GM21786 (cell line): Measurements from ENCODE around the gene HAND2.

Experiments used
- ATAC-seq: cut with Tn5 transposase; IDR thresholded peaks from one replicate; pipeline ENCODE4 v1.9.1; 2021; ENCODE audit not compliant: unreplicated experiment

HAND2 gene

DNA sequence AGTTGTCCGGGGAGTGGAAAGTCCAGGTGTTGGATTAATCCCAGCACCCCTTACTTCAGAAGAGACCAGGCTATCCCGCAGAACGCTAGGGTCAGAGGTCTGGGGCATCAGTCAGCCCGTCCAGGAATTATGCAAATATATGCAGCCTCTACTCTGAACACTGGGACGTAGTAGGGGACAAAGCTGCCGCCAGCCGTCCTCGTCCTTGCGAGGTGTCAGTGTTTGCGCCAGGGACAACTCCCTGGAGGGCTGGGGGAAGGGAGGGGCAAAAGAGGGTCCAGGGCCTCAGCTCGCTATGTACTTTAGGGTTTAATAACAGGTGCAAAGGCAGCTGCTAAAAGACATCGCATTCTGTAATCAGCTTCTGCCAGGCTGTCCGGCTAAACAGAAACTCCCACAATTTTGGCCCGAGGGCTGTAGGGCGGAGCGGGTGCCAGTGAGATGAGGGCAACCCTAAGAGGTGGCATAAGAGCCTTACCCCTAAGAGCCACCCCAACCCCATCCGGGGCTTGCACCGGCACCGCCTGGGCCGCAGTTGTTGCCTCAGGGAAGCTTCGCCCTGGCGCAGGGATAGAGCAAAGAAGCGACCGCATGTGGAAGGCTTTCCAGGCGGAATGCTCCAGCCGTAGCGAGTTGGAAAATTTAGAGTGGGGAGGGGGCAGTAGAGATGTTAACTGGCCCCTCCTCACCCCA, 8.4 kb downstream of the HAND2 start:
- ATAC-seq: no peak

DNA sequence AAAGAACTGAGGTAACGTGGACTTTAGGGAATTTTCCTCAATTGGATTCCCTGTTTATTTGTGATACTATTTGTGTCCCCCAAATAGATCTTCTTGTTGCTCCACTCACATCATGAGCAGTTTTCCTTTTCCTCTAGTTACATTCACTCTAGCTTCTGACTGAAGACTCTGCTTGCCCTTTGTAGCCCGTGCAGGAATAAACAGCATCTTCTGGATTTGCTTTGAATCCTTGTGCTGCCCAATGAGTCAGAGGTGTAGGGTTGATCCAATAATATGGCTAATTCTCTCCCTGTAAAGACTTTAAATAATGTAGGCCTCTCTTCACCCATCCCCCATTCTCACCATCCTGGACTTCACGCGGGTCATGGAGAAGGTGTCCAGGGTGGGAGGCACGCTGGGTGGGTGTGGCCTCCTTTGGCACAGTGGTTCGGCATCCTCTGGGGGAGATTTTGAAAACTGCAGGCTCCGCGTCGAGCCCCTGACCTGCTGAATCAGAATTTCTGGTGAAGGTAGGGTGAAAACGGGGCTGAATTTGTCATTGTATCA, 9.0 kb downstream of the HAND2 start:
- no peak for ATAC-seq

DNA sequence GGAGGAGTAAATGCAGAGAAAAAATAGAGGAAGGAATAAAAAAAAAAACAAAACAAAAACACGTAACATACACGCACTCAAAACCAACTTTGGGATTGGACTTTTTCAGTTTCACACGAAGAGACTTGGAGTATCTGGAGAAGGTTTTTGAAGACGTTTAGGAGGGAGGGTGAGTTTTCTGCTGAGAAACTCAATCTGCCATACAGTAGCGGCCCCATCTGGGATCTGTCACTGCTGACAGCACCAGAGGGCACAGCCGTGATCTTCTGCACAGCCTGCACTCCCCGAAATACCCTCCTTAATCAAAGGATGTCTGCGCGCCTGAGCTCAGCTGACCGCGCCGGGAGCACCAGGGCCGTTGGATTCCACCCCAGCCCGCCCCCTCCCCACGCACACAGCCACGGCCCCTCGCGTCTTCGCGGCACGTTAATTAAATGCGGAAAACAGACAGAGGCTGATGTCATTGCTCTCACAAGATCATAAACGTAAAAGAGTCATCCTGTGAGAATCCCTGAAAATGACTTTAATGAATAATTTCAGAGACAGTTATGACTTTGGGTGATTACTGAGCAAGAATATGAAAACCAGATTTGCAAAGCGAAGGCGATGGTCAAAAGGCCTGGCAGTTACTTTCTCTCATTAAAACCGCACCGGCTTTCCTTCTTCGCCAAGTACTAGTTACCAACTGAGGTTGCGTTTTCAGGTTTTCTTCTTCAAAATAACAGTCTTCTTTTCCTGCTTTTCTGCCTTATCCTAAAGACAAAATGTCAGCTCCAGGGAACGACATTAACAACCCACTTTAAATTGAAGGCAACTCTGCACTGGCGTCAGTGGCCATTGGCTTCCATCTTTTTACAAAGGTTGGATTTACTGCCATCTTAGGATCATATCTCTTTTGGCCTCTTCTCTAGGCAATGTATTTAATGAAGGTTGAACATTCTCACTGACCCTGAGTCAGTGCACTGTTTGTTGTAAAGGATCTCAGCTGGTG, 10.6 kb downstream of the HAND2 start:
- no peak for ATAC-seq

DNA sequence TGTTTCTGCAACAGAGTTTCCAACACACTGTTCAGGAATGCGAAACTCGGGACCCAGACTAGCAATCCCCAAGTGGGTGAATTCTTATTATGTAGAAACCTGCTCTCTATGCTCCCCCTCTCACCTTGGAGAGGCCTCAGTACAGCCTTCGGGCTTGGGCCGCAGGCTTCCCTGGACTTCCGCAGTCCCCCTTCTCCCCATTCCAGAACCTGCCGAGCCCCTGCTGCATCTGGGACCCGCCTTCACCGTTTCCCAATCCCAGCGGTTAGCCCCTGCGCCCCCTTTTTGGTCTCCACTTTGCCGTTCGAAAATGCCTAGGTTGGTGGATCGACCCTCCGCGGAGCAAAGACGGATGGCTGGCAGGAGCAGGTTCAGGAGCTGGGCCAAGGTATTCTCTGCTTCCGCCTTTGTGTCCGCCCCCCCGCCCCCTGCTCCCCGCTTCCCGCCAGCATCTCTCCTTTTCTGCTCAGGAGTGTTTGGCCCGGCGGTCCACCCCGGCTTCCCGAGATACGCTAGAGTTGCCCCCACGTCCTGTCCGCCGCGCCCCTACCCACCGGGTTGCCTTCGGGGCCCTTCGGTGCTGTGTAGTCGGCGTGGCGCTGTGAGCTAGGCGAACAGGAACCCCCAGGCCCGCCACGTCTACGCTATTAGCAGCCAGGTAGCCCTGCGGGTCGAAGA, 11.5 kb downstream of the HAND2 start:
- ATAC-seq: no peak

DNA sequence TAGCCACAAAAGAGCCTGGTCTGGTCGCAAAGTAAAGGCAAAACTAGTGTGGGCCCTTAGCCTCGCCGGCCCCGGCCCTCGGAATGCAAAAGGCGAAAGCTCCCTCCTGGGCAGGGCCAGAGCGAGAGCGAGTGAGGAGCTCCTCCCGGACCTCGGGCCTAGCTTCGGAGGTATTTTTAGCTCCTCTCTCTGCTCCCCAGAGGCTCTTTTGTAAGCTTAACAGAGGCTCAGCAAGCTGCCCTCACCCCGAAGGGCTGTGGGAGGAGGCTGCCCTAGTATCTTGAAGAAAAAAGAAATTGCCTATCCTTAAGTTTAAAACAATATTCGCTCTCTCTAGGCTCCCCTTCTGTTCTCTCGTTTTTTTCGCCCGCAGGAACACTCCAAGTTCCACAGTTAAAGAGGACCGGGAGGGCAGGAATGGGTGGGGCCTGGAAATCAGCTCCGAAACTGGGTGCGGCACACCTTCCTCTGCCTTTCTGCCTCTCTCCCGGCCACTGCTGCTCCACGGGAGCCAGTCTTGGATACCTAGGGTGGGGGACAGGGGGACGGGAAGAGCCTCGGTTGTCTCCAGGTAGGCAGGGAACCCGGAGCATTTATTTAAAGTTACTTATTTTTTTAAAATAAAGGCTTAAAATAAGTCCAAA, 12.1 kb downstream of the HAND2 start:
- no peak for ATAC-seq

DNA sequence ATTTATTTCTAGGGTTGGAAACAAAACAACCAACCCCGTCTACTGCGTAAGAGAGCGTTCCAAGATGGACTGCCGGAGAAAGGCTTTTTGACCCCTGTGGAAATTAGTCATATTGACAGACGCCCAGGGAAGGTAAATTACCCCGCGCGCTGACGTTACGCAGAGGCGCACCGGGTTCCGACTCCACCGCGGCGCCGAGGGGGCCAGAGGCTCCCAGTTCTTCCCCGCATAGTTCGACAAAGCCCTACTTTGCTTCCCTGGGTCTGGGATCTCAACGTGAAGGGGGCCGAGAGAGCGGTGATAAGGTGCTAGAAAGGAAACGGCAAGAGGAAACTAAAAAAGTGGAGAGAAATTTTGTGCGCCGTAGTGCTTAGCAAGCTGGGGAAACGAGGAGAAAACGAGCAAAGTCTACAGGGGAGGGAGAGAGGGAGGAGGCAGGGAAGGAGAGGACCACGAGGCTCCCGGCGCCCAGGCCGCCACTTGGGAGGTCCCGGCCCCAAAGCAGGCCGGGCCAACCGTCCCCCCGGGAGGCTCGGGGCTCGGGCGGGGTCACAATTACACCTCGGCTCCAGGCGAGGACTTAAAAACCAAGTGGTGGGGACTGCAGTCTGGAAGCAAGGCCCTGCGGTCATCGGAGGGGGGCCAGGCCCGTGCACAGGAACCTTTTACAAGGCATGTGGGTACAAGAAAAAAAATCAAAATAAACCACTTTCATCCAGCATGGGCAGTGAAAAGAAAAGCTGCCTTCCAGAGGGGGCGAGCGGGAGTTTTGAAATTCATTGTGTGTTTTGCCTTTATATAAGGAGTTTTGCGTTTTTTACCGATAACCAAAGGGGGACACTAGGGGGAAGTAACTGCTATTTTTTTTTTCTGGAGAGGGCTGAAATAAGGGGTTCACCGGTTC, 13.2 kb downstream of the HAND2 start:
- no peak for ATAC-seq

DNA sequence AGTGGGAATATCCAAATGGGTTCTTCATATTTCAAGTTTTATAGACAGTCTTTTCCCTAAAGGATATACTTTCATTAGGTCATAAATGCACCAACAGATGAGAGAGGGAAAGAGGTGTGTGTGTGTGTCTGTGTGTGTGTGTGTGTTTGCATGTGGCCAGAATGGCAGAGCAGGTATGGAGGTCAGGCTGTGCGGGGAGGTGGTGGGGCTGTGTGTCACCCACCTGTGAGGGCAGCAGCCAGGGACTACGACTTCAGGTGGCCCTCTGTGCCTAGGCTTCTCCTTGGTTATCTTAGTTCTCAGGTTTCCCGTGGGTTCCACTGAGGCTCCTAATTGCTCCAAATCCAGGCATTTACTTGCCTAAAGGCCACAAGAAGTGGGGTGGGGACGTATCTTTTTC, 14.6 kb downstream of the HAND2 start:
- no peak for ATAC-seq

DNA sequence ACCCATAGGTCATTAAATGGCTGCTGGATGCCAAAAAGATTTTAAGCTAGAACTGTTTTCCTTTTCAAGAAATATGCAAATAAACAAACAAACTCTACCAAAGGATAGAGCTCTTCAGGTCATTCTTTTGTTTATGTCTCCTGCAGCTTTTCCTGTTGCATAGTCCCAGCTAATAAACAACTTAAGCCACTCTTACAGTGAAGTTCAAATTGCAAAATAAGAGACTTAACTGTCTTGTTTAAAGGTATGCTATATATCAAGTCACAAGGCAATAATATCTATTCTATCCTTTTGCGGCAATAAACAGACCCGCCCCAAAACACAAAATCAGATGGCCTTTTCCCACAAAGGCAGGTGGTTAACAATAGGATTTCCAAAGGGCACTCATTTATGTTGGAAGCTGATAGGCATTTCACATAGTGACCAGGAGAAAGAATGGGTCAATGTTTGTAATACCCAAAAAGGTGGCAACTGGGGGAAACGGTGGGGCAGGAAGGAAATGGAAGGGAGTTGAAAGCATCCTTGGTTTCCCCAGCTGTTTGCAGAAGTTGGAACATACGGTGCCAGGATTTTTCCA, 15.3 kb downstream of the HAND2 start:
- ATAC-seq: no peak

DNA sequence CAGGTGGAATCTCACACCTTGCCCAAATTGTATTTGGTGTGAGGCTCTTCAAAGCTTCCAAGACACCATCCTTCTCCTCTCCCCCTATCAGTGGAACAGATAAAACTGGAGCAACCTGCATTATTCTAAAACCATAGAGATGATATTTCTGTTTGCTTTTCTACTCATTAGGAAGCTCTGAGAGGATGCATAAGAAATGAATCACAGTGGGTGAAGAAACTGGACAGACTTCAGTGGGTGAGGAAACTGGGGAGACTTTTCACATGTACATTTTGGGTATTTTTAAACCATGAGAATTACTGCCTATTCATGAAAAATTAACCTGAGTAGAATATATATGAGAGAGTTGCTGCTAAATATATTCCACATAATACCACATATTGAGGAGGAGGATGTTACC, 16.4 kb downstream of the HAND2 start:
- ATAC-seq: no peak

DNA sequence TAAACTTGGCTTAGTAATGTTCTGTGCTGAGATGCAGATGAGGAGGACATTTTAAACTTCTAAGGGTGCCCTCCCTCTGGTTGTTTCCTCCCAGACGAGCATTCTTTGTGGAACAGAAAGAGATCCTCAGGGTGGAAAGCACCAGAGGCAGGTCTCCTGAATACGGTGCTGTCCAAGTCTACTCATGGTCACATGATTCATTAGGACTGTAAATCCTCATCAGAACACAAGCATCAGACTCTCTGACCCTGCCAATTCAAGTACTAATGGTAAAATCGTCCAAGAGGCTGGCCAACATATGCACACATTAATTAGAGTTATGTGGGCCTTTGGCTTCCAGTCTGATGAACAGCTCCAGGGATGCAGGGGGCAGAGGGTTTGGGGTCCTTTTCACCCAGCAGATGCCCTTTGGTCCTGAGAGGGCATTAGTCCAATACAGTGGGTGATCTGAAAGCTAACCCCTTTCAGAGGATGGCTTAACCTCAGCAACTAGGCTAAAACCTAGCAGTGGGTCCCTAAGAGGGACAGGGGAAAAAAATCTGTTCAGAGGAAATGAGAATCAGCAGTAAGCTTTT, 18.2 kb downstream of the HAND2 start:
- no peak for ATAC-seq

DNA sequence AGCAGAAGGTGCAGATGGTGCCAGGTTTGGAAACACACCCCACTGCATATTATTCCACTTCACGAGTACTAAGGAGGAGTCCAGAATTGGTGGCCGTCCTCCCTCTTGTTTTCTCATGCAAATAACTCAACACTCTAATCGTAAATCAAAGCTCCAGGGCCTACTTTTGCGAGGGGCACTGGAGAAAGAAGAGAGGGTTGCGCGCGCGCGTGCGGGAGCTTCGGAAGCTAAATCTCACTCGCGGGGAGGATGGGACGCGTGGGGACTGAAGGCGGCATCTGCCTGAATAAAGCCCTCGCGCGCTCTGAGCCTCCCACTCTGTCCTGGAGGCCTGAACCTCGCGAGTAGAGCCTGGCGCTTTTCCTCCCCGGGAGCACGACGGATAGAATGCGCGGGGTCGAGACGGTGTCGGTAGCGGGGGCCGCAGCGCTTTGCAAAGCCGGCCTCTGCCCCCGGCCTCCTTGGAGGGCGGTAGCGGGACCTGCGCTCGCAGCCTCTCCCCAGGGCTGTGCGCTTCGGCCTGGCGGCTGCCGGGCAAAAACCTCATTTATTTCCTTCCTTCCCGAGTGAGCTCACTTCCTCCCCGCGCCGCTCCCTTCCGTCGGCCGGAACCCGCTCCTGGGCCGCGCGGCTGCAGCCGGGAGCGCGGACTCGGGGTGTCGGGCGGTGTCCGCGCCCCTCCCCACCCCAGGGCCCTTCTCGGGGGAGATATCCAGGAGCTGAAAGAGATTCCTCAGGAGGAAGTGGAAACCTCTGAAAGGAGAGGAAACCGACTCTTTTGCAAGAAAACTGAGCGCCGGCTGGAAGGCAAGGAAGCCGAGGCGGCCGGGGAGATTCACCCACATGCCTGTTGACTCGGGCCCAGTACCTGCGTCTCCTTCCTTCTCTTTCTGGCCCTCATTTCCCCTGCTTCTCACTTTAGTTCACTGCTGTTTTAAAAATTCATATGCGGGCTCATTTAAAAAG, 20.7 kb downstream of the HAND2 start:
- peak; percentile 31 for ATAC-seq

DNA sequence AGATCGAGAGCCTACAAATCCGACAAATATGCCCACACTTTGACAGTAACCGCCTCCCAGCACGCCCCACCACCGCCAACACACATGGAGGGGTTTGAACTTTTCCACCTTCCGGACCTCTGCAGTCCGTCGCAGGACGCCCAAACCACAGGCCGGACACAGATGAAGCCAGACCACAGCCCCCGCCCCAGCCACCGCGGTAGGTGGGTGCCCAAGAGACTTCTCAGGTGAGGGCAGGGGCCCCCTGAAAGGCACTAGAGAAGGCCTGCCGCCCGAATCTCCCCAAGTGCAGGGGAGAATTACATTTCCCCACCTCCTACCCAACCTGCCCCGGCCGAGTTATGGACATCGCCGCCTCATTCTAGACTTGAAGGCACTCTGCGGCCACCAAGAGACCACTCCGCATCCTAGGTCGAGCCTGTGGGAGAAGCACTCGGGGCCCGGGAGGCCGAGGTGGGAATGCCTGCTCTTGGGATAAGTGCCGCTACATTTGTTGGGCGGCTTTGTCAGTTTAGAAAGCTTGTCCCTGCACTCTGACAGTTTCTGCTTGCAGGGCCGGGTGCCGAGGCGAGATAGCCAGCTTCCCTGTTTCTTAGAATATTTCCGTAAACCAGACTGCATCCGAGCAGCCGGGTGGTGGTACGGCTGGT, 21.5 kb downstream of the HAND2 start:
- peak; percentile 0 for ATAC-seq

DNA sequence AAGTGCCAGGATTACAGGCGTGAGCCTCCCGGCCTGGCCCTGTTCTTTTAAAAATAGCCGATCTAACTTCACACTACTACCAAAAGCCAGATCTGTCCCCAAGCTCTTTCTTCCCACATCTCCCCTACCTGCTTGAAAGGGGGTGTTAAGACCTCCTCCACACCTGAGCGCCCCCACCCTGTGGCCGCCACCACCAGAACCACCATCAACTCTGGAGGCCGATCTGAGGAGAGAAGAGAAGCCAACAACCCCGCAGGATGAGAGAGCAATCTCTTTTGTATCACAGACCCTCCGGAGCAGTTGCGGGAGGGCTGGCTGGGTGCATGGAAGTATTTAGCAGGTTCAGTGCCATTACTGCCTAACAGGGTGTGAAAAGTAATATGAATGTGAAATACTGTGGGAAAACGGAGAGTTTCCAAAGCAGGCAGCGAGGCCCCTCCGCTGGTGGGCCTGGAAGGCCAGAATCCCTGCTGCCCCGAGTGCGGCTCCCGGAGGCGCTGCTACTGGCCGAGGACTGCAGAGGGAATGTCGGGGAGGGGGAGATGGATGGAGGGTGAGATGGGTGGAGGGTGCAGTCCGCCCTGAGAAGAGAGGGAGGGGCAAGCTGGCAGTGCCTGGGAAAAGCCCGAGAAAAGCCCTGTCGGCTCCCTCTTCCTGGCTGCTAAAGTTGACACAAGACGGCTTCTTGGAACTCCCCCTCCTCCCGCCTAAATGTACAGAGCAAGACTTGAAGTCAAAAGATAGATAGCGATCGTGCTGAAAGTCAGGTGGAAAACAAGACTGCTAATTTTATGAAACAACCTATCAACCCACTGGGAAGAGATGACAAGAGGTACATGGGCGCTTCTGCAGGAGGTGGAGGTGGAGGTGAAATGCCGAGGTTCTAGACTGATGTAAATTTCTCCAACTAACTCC, 22.3 kb downstream of the HAND2 start:
- ATAC-seq: no peak

DNA sequence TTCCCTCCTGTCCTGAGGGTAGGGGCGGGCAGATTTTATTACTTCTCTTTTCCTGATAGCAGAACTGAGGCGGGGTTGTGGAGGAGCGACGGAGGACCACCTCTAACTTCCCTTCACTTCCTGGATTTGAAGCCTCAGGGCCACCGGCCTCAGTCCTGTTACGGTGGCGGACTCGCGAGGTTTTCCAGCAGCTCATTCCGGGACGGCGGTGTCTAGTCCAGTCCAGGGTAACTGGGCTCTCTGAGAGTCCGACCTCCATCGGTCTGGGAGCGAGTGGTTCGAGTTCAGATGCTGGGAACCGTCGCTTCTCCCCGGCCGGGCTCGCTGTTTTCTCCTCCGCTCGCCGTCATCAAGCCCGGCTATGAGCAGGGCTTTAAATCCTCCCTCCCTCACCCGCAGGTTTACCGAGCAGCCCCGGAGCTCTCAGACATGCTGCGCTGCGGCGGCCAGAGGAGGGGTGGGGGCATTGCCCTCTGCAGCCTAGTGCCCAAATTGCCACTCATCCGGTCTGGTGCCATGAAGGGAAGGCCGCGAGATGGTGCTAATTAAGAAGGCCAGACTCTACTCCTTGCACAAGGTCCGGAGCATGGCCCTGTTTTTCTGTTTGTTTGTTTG, 23.3 kb downstream of the HAND2 start:
- ATAC-seq: no peak

DNA sequence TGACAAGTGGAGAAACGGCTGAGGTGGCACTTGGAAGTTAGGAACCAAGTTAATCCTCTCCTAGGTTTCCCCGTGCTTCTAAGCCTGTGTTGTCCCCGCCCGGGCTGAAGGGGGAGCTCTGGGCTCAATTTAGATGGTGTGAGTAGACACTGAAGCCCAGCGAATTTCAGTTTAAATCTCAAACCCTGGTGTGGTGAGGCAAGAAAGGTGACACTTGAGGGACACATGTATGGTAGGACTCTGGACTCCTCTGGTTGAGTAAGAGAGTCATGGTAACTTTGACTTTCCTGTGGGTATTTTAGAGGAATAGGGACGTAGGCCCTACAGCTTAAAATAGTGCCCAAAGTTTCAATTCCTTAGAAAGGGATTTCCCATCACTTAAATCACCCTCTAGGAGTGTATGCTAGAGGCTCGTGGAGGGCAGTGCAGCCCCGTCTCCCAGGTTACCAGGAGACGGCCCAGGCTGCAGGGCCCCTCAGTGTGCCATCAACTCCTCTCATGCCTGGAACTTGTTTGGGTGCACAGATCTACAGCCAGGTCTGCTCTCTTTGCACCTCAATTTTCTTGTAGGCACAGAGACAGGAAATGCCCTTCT, 24.0 kb downstream of the HAND2 start:
- peak; percentile 67 for ATAC-seq

DNA sequence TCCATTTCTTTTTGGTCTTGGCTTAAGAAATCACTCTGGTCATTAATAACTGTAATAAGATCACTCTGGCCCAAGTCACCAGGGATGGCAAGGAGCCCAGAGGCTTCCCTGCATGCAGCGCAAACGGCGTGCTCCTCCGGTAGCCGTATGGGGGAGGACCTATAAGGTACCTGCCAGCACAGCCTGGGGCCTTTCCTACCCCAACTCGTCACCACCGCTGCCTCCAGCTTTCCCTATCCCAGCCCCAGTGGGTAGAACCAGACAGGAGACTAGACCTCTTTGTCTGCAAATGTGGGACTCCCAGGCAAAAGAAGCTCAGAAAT, 25.9 kb downstream of the HAND2 start:
- no peak for ATAC-seq
